Upper lobe of left lung (tissue), 4 donors: ENCODE results near the gene CGAS.

ENCODE experiments used
- POLR2A ChIP-seq, 4 donors: fragments of 450-650 bp; IDR thresholded peaks; one replicate each; pipeline ENCODE4 v1.5.1; 2016 to 2017; ENCODE audit warnings: antibody characterized with exemption in 4 of 4, mild to moderate bottlenecking in 2 of 4
- POLR2AphosphoS5 ChIP-seq, 2 donors: sonication (generic); formaldehyde crosslinking; IDR thresholded peaks; one replicate each; pipeline ENCODE4 v1.5.1; 2017; ENCODE audit warnings: antibody characterized with exemption in 2 of 2
- TF ChIP-seq, protein P1 (sequence below), 6 experiments: fragments of 450-650 bp in 4 of 6; fragments of 200-600 bp in 2 of 6; sonication (generic) in 2 of 6; IDR thresholded peaks; one replicate each; pipeline ENCODE4 v1.5.1; 2016 to 2019; ENCODE audit warnings: antibody characterized with exemption in 6 of 6

DNA sequence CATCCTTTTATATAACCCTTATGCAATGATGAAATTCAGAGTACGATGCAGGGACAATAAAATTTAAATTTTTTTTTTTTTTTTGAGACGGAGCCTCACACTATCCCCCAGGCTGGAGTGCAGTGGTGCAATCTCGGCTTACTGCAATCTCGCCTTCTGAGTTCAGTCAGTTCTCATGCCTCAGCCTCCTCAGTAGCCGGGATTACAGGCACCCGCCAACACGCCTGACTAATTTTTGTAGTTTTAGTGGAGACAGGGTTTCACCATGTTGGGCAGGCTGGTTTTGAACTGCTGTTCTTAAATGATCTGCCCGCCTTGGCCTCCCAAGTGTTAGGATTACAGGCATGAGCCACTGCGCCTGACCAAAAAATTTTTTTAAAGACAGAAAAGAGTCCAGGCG is 24.6 kb upstream of the CGAS start:
- TF ChIP-seq POLR2AphosphoS5 (IDR thresholded peaks at IDR 0.05), result no peak
- no peak for TF ChIP-seq POLR2A (IDR thresholded peaks at IDR 0.05)
- TF ChIP-seq, protein P1, sequence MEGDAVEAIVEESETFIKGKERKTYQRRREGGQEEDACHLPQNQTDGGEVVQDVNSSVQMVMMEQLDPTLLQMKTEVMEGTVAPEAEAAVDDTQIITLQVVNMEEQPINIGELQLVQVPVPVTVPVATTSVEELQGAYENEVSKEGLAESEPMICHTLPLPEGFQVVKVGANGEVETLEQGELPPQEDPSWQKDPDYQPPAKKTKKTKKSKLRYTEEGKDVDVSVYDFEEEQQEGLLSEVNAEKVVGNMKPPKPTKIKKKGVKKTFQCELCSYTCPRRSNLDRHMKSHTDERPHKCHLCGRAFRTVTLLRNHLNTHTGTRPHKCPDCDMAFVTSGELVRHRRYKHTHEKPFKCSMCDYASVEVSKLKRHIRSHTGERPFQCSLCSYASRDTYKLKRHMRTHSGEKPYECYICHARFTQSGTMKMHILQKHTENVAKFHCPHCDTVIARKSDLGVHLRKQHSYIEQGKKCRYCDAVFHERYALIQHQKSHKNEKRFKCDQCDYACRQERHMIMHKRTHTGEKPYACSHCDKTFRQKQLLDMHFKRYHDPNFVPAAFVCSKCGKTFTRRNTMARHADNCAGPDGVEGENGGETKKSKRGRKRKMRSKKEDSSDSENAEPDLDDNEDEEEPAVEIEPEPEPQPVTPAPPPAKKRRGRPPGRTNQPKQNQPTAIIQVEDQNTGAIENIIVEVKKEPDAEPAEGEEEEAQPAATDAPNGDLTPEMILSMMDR (IDR thresholded peaks at IDR 0.05), result no peak
